ENCODE measurements around the gene TRAK1.

The TRAK1 gene

GRCh38 chr3:42148086-42148848 is 57.1 kb downstream of the TRAK1 start:
- Histone ChIP-seq H3K36me3 (ENCODE audit: insufficient read depth, low read length) (no peaks in the 10 kb centered on the region), H3K27ac (no peak overlapping the region), H3K9ac (ENCODE audit: insufficient read length) (no peak overlapping the region), H3K9me3 (ENCODE audit: low read depth, low read length) (no peaks in the 10 kb centered on the region), H3K4me3 (no peak overlapping the region)
- no peak for DNase-seq (ENCODE audit: low read depth, low spot score)
- TF ChIP-seq POLR2AphosphoS5 (IDR thresholded peaks at IDR 0.05; ENCODE audit: borderline replicate concordance, low read depth, low read length) (no peak), FOXP2 (optimal IDR thresholded peaks at IDR 0.05; ENCODE audit: control extremely low read depth, extremely low read length, insufficient read depth) (no peak), EZH2 (IDR thresholded peaks at IDR 0.05) (no peak)

- H3K9me3 ChIP-seq (ENCODE audit: low read depth, low read length): no peaks in the 10 kb centered on the region
- no peaks in the 10 kb centered on the region for H3K36me3 ChIP-seq (ENCODE audit: insufficient read depth, low read length)
- no peak overlapping the region for H3K9ac ChIP-seq (ENCODE audit: insufficient read length)
- no peak overlapping the region for H3K27ac ChIP-seq
- DNase-seq (ENCODE audit: low read depth, low spot score): no peak
- H3K4me3 ChIP-seq: no peak overlapping the region
- TF ChIP-seq POLR2AphosphoS5 (IDR thresholded peaks at IDR 0.05; ENCODE audit: borderline replicate concordance, low read depth, low read length): no peak
- TF ChIP-seq FOXP2 (optimal IDR thresholded peaks at IDR 0.05; ENCODE audit: control extremely low read depth, extremely low read length, insufficient read depth): no peak
- TF ChIP-seq EZH2 (IDR thresholded peaks at IDR 0.05): no peak
These were observed 57.9 kb downstream of the TRAK1 start for GRCh38 chr3:42148982-42149432.

GRCh38 chr3:42149532-42149931 is 58.4 kb downstream of the TRAK1 start:
- no peak for DNase-seq (ENCODE audit: low read depth, low spot score)
- Histone ChIP-seq H3K9me3 (ENCODE audit: low read depth, low read length) (no peaks in the 10 kb centered on the region), H3K27ac (no peak overlapping the region), H3K4me3 (no peak overlapping the region), H3K36me3 (ENCODE audit: insufficient read depth, low read length) (no peaks in the 10 kb centered on the region), H3K9ac (ENCODE audit: insufficient read length) (no peak overlapping the region)
- TF ChIP-seq EZH2 (IDR thresholded peaks at IDR 0.05) (no peak), POLR2AphosphoS5 (IDR thresholded peaks at IDR 0.05; ENCODE audit: borderline replicate concordance, low read depth, low read length) (no peak), FOXP2 (optimal IDR thresholded peaks at IDR 0.05; ENCODE audit: control extremely low read depth, extremely low read length, insufficient read depth) (no peak)

GRCh38 chr3:42149975-42150374 is 58.8 kb downstream of the TRAK1 start:
- no peak for DNase-seq (ENCODE audit: low read depth, low spot score)
- no peaks in the 10 kb centered on the region for H3K36me3 ChIP-seq (ENCODE audit: insufficient read depth, low read length)
- H3K9me3 ChIP-seq (ENCODE audit: low read depth, low read length): no peaks in the 10 kb centered on the region
- H3K4me3 ChIP-seq: no peak overlapping the region
- no peak overlapping the region for H3K27ac ChIP-seq
- no peak overlapping the region for H3K9ac ChIP-seq (ENCODE audit: insufficient read length)
- TF ChIP-seq POLR2AphosphoS5 (IDR thresholded peaks at IDR 0.05; ENCODE audit: borderline replicate concordance, low read depth, low read length) (no peak), FOXP2 (optimal IDR thresholded peaks at IDR 0.05; ENCODE audit: control extremely low read depth, extremely low read length, insufficient read depth) (no peak), EZH2 (IDR thresholded peaks at IDR 0.05) (no peak)

- H3K4me3 ChIP-seq: no peak overlapping the region
- no peaks in the 10 kb centered on the region for H3K9me3 ChIP-seq (ENCODE audit: low read depth, low read length)
- no peak overlapping the region for H3K27ac ChIP-seq
- no peak for TF ChIP-seq FOXP2 (optimal IDR thresholded peaks at IDR 0.05; ENCODE audit: control extremely low read depth, extremely low read length, insufficient read depth)
- TF ChIP-seq EZH2 (IDR thresholded peaks at IDR 0.05): no peak
- TF ChIP-seq POLR2AphosphoS5 (IDR thresholded peaks at IDR 0.05; ENCODE audit: borderline replicate concordance, low read depth, low read length): no peak
- DNase-seq (ENCODE audit: low read depth, low spot score): no peak
- no peak overlapping the region for H3K9ac ChIP-seq (ENCODE audit: insufficient read length)
- no peaks in the 10 kb centered on the region for H3K36me3 ChIP-seq (ENCODE audit: insufficient read depth, low read length)
These were observed 60.5 kb downstream of the TRAK1 start for GRCh38 chr3:42151596-42152168.

GRCh38 chr3:42152193-42152592 is 61.0 kb downstream of the TRAK1 start:
- no peaks in the 10 kb centered on the region for H3K36me3 ChIP-seq (ENCODE audit: insufficient read depth, low read length)
- H3K9me3 ChIP-seq (ENCODE audit: low read depth, low read length): no peaks in the 10 kb centered on the region
- no peak for DNase-seq (ENCODE audit: low read depth, low spot score)
- TF ChIP-seq POLR2AphosphoS5 (IDR thresholded peaks at IDR 0.05; ENCODE audit: borderline replicate concordance, low read depth, low read length) (no peak), FOXP2 (optimal IDR thresholded peaks at IDR 0.05; ENCODE audit: control extremely low read depth, extremely low read length, insufficient read depth) (no peak), EZH2 (IDR thresholded peaks at IDR 0.05) (no peak)
- no peak overlapping the region for H3K27ac ChIP-seq
- H3K9ac ChIP-seq (ENCODE audit: insufficient read length): no peak overlapping the region
- no peak overlapping the region for H3K4me3 ChIP-seq

- no peaks in the 10 kb centered on the region for H3K36me3 ChIP-seq (ENCODE audit: insufficient read depth, low read length)
- TF ChIP-seq POLR2AphosphoS5 (IDR thresholded peaks at IDR 0.05; ENCODE audit: borderline replicate concordance, low read depth, low read length) (no peak), FOXP2 (optimal IDR thresholded peaks at IDR 0.05; ENCODE audit: control extremely low read depth, extremely low read length, insufficient read depth) (no peak), EZH2 (IDR thresholded peaks at IDR 0.05) (no peak)
- H3K9me3 ChIP-seq (ENCODE audit: low read depth, low read length): no peaks in the 10 kb centered on the region
- DNase-seq (ENCODE audit: low read depth, low spot score): no peak
- H3K4me3 ChIP-seq: no peak overlapping the region
- H3K27ac ChIP-seq: no peak overlapping the region
- no peak overlapping the region for H3K9ac ChIP-seq (ENCODE audit: insufficient read length)
These were observed 61.9 kb downstream of the TRAK1 start for GRCh38 chr3:42153039-42153438.

- DNase-seq (ENCODE audit: low read depth, low spot score): no peak
- TF ChIP-seq FOXP2 (optimal IDR thresholded peaks at IDR 0.05; ENCODE audit: control extremely low read depth, extremely low read length, insufficient read depth) (no peak), POLR2AphosphoS5 (IDR thresholded peaks at IDR 0.05; ENCODE audit: borderline replicate concordance, low read depth, low read length) (no peak), EZH2 (IDR thresholded peaks at IDR 0.05) (no peak)
These were observed 66.7 kb downstream of the TRAK1 start for GRCh38 chr3:42157540-42158538.

More at GRCh38 chr3:42157540-42158538, 66.7 kb downstream of the TRAK1 start:
- Histone ChIP-seq H3K9ac (ENCODE audit: insufficient read length) (no peak overlapping the region), H3K4me3 (no peak overlapping the region), H3K27ac (no peak overlapping the region), H3K36me3 (ENCODE audit: insufficient read depth, low read length) (no peaks in the 10 kb centered on the region), H3K9me3 (ENCODE audit: low read depth, low read length) (no peaks in the 10 kb centered on the region)
